ENCODE measurements around the gene WNT2B. TPM values are rescaled to one million over a fixed set of nuclear protein-coding genes. Genes with fewer than 3 reads are reported as not detected.

The WNT2B gene
- total RNA-seq, 1 donor from 2014 or later: 0.51 TPM

DNA sequence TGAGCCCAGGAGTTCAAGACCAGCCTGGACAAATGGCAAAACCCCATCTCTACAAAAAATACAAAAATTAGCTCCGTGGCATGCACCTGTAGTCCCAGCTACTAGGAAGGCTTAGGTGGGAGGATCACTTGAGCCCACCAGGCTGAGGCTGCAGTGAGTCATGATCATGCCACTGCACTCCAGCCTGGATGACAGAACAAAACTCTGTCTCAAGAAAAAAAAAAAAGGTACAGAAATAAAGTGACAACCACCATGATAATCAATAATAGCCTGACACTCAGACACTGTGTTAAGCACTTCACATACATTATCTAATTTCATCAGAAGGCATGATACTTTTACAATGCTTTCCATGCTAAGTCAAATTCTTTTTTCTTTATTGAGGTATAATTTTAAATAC is 57.0 kb downstream of the WNT2B start:
- DNase-seq (ENCODE audit: low read depth in 2 of 2): no peak

GRCh38 chr1:112575154-112575804 is 66.5 kb downstream of the WNT2B start:
- DNase-seq (ENCODE audit: low read depth in 2 of 2): peak in 1 of 2 donors; percentile 84

DNA sequence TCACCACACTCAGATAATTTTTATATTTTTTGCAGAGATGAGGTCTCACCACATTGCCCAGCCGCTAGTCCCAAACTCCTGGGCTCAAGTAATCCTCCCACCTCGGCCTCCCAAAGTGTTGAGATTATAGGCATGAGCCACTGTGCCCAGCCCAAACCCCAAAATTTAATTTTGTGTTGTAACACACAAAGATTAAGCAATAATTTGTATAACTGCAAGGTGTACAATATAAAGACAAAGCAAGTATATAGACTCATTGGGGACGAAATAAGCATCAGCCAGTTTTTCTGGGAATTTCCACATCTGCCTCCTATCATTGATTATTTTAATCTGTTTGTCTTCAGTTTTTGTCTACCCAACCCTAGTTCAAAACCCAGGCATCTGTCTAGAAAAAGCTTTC is 67.5 kb downstream of the WNT2B start:
- DNase-seq (ENCODE audit: low read depth in 2 of 2): no peak

Other genes starting within 250 kb of the WNT2B start
- gene CTTNBP2NL, start 112.8 kb upstream of the WNT2B start, total RNA-seq: 13.0 and 20.9 TPM in 2 replicates
- 10.3 and 12.9 TPM in 2 replicates for gene ST7L, start 110.2 kb downstream of the WNT2B start, total RNA-seq
- gene CAPZA1, start 110.9 kb downstream of the WNT2B start, total RNA-seq: 171 and 180 TPM in 2 replicates
- gene MOV10, start 165.7 kb downstream of the WNT2B start, total RNA-seq: 37.5 and 58.7 TPM in 2 replicates
- gene RHOC, start 198.2 kb downstream of the WNT2B start, total RNA-seq: 559 and 569 TPM in 2 replicates
- 0.64 and 0.76 TPM in 2 replicates for gene PPM1J, start 206.4 kb downstream of the WNT2B start, total RNA-seq